GM23338 (cell line): ENCODE results near the gene TAF4. TPM values are rescaled to one million over a fixed set of nuclear protein-coding genes. Genes with fewer than 3 reads are reported as not detected.

ENCODE experiments used
- ATAC-seq: fragments of 200-7000 bp; cut with Tn5 transposase; 3 replicates; pipeline ENCODE4 v1.9.1; 2020
- DNase-seq: peaks from one replicate; pipeline ENCODE4 v3.0.0-alpha.2; 2015; ENCODE audit warnings: low spot score
- H2AFZ ChIP-seq: fragments of 200-600 bp; sonication (generic); 2 replicates; pipeline ENCODE4 v1.8.0; 2016; ENCODE audit warnings: antibody characterized with exemption, mild to moderate bottlenecking, moderate library complexity
- H3F3A ChIP-seq: fragments of 200-600 bp; sonication (generic); replicated peaks from 2 replicates; pipeline ENCODE4 v1.8.0; 2017; ENCODE audit warnings: antibody characterized with exemption, mixed run types, low read depth
- H3K27ac ChIP-seq: fragments of 200-600 bp; sonication (generic); 2 replicates; pipeline ENCODE4 v1.6.1; 2016; ENCODE audit warnings: low read depth
- H3K27me3 ChIP-seq: fragments of 200-600 bp; sonication (generic); 2 replicates; pipeline ENCODE4 v1.8.0; 2016; ENCODE audit warnings: mild to moderate bottlenecking, mixed run types, moderate library complexity; ENCODE audit not compliant: insufficient read depth
- H3K36me3 ChIP-seq: fragments of 200-600 bp; sonication (generic); 2 replicates; pipeline ENCODE4 v1.8.0; 2016; ENCODE audit warnings: mild to moderate bottlenecking; ENCODE audit not compliant: insufficient read depth
- H3K4me1 ChIP-seq: fragments of 200-600 bp; sonication (generic); 2 replicates; pipeline ENCODE4 v1.8.0; 2016; ENCODE audit warnings: mild to moderate bottlenecking, moderate library complexity; ENCODE audit not compliant: insufficient read depth
- H3K4me2 ChIP-seq: fragments of 200-600 bp; sonication (generic); 2 replicates; pipeline ENCODE4 v1.7.1; 2017; ENCODE audit warnings: mixed run types
- H3K4me3 ChIP-seq: fragments of 200-600 bp; sonication (generic); 2 replicates; pipeline ENCODE4 v1.6.1; 2016; ENCODE audit warnings: mixed run types
- H3K79me2 ChIP-seq: fragments of 200-600 bp; sonication (generic); replicated peaks from 2 replicates; pipeline ENCODE4 v1.8.0; 2017; ENCODE audit warnings: mild to moderate bottlenecking; ENCODE audit not compliant: insufficient read depth
- H3K9me2 ChIP-seq: fragments of 200-600 bp; sonication (generic); 2 replicates; pipeline ENCODE4 v1.8.0; 2017; ENCODE audit not compliant: insufficient read depth
- H4K20me1 ChIP-seq: fragments of 200-600 bp; sonication (generic); replicated peaks from 2 replicates; pipeline ENCODE4 v1.8.0; 2017; ENCODE audit warnings: mild to moderate bottlenecking; ENCODE audit not compliant: insufficient read depth
- H3K27ac Mint-ChIP-seq: 2 replicates; pipeline ENCODE4 v1.8.0; 2020; ENCODE audit warnings: inconsistent platforms, mild to moderate bottlenecking, moderate library complexity, mixed read lengths
- H3K27me3 Mint-ChIP-seq: 3 replicates; pipeline ENCODE4 v1.8.0; 2022; ENCODE audit warnings: low read depth, mild to moderate bottlenecking, moderate library complexity, mixed read lengths, inconsistent platforms; ENCODE audit not compliant: insufficient read depth, poor library complexity
- H3K36me3 Mint-ChIP-seq: 3 replicates; pipeline ENCODE4 v1.8.0; 2021; ENCODE audit warnings: low read depth, mild to moderate bottlenecking, inconsistent platforms, moderate library complexity, mixed read lengths
- H3K4me1 Mint-ChIP-seq: 3 replicates; pipeline ENCODE4 v1.8.0; 2020; ENCODE audit warnings: mild to moderate bottlenecking, inconsistent platforms, mixed read lengths
- H3K4me3 Mint-ChIP-seq: 3 replicates; pipeline ENCODE4 v1.8.0; 2021; ENCODE audit warnings: moderate library complexity, mild to moderate bottlenecking, inconsistent platforms, mixed read lengths
- H3K9me3 Mint-ChIP-seq: 3 replicates; pipeline ENCODE4 v1.8.0; 2020; ENCODE audit warnings: moderate library complexity, mild to moderate bottlenecking, inconsistent platforms, mixed read lengths
- POLR2AphosphoS5 ChIP-seq: IDR thresholded peaks from 2 replicates; pipeline ENCODE4 v1.6.1; 2016; ENCODE audit warnings: antibody characterized with exemption, low read depth
- ZNF114 ChIP-seq: fragments of 250-450 bp; sonication (Bioruptor Pico); IDR thresholded peaks from 2 replicates; pipeline ENCODE4 v1.5.0; 2020; ENCODE audit warnings: mild to moderate bottlenecking, moderate library complexity
- polyA plus RNA-seq: library from polyadenylated mRNA; unstranded; fragments of >200 nt; fragmentation: Nextera tagmentation; extraction: Ambion mirVana; gene quantifications from 2 replicates; pipeline ENCODE4 v1.2.1, GENCODE V29; 2016
- total RNA-seq: library from RNA; depleted of rRNA; stranded (reverse); fragments of >200 nt; shearing (Covaris generic); gene quantifications from 2 replicates; pipeline ENCODE4 v1.2.3, GENCODE V29; 2014
- TF ChIP-seq, protein P1 (sequence below): fragments of 250-450 bp; sonication (Bioruptor Pico); IDR thresholded peaks from 2 replicates; pipeline ENCODE4 v1.5.0; 2020; ENCODE audit warnings: mild to moderate bottlenecking, moderate library complexity
- TF ChIP-seq, protein P2 (sequence below): IDR thresholded peaks from one replicate; pipeline ENCODE4 v1.6.1; 2018; ENCODE audit warnings: antibody characterized with exemption; ENCODE audit not compliant: unreplicated experiment
- TF ChIP-seq, protein P3 (sequence below), 2 experiments: fragments of 200-600 bp in 1 of 2; sonication (generic) in 1 of 2; conservative IDR thresholded peaks; 2 replicates each; pipeline versions ENCODE4 v1.5.1 to v1.6.1; 2016 to 2017; ENCODE audit warnings: antibody characterized with exemption in 2 of 2, low read depth in 2 of 2, mild to moderate bottlenecking in 2 of 2, moderate library complexity in 1 of 2

The TAF4 gene
- total and polyA plus RNA-seq, 2 experiments from 2014 or later: 7.2 to 60.0 TPM

DNA sequence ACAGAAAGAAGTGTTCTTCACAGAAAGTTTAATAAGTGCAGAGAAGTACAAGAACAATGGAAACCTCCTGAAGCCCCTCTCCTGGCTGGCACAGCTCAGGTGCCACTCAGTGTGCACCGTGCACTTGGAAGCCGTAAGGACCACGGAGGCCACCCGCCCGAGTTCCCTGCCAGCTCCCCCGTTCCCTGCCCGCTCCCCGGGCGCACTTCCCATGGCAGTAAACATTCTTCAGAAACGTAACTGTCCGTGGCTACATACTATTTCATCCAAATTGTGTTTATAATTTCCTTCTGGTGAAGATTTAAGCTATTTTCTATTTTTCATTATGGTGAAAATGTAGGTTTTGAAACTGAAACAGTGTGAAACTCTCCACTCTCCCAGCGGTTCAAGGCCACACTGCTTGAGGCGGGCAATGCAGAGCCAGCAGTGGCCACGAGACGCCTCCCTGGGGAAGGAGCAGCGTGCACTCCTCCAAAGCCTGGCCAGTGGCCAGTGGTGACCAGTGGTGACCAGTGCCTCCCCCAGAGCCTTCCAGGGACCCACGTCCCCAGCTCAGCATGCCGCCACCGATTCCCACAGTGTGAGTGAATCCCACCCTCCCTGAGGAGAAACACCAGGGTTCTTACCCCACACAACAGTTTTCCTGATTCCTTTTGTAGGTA, 46.4 kb downstream of the TAF4 start (continued):
- TF ChIP-seq, protein P1, sequence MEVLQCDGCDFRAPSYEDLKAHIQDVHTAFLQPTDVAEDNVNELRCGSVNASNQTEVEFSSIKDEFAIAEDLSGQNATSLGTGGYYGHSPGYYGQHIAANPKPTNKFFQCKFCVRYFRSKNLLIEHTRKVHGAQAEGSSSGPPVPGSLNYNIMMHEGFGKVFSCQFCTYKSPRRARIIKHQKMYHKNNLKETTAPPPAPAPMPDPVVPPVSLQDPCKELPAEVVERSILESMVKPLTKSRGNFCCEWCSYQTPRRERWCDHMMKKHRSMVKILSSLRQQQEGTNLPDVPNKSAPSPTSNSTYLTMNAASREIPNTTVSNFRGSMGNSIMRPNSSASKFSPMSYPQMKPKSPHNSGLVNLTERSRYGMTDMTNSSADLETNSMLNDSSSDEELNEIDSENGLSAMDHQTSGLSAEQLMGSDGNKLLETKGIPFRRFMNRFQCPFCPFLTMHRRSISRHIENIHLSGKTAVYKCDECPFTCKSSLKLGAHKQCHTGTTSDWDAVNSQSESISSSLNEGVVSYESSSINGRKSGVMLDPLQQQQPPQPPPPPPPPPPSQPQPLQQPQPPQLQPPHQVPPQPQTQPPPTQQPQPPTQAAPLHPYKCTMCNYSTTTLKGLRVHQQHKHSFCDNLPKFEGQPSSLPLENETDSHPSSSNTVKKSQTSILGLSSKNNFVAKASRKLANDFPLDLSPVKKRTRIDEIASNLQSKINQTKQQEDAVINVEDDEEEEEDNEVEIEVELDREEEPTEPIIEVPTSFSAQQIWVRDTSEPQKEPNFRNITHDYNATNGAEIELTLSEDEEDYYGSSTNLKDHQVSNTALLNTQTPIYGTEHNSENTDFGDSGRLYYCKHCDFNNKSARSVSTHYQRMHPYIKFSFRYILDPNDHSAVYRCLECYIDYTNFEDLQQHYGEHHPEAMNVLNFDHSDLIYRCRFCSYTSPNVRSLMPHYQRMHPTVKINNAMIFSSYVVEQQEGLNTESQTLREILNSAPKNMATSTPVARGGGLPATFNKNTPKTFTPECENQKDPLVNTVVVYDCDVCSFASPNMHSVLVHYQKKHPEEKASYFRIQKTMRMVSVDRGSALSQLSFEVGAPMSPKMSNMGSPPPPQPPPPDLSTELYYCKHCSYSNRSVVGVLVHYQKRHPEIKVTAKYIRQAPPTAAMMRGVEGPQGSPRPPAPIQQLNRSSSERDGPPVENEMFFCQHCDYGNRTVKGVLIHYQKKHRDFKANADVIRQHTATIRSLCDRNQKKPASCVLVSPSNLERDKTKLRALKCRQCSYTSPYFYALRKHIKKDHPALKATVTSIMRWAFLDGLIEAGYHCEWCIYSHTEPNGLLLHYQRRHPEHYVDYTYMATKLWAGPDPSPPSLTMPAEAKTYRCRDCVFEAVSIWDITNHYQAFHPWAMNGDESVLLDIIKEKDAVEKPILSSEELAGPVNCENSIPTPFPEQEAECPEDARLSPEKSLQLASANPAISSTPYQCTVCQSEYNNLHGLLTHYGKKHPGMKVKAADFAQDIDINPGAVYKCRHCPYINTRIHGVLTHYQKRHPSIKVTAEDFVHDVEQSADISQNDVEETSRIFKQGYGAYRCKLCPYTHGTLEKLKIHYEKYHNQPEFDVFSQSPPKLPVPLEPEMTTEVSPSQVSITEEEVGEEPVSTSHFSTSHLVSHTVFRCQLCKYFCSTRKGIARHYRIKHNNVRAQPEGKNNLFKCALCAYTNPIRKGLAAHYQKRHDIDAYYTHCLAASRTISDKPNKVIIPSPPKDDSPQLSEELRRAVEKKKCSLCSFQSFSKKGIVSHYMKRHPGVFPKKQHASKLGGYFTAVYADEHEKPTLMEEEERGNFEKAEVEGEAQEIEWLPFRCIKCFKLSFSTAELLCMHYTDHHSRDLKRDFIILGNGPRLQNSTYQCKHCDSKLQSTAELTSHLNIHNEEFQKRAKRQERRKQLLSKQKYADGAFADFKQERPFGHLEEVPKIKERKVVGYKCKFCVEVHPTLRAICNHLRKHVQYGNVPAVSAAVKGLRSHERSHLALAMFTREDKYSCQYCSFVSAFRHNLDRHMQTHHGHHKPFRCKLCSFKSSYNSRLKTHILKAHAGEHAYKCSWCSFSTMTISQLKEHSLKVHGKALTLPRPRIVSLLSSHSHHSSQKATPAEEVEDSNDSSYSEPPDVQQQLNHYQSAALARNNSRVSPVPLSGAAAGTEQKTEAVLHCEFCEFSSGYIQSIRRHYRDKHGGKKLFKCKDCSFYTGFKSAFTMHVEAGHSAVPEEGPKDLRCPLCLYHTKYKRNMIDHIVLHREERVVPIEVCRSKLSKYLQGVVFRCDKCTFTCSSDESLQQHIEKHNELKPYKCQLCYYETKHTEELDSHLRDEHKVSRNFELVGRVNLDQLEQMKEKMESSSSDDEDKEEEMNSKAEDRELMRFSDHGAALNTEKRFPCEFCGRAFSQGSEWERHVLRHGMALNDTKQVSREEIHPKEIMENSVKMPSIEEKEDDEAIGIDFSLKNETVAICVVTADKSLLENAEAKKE (CRISPR knock-in tag): no peak

DNA sequence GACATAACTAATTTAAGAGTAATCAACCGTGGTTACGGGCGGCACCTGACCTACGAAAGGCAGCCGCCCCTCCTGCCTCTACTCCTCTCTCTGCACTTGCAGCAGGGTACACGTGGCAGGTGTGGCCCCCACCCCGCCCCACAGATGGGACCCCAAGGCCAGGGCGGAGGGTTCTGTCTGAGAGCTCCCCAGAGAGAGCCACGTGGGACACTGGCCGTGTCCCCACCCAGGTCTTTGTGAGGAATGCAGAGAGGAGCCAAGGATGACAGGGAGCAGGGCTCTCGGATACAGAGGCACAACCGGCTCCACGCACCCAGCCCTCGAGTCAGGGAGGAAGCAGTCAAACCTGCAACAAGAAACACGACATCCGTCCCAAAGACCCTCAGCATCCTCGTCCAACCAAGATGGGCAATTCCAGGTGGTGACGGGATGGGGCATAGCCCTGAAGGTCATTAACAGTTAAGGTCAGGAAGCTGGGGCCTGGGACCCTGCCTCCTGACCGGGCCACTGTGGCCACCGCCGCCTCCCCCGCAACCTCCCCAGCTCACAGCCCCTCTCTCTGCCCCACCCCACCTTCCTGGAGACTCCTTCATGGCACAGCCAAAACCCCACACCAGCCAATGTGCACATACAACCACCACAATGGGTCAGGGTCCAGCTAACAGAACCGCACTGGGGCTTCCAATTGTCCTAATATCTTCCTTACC, 47.1 kb downstream of the TAF4 start:
- no peaks in the 10 kb centered on the region for H3K4me1 ChIP-seq
- H2AFZ ChIP-seq: no peak overlapping the region
- no peaks in the 10 kb centered on the region for H3K9me3 Mint-ChIP-seq
- H3K36me3 ChIP-seq: no peaks in the 10 kb centered on the region
- H3K27me3 ChIP-seq: no peaks in the 10 kb centered on the region
- no peak overlapping the region for H3K27ac Mint-ChIP-seq
- H3K79me2 ChIP-seq: peaks cover 93% of the 10 kb centered on the region
- peaks cover 59% of the 10 kb centered on the region for H4K20me1 ChIP-seq
- H3K4me3 Mint-ChIP-seq: no peak overlapping the region
- ATAC-seq: no peak
- H3K4me3 ChIP-seq: no peak overlapping the region
- H3F3A ChIP-seq: no peaks in the 10 kb centered on the region
- DNase-seq: no peak
- H3K27me3 Mint-ChIP-seq: peaks cover 16% of the 10 kb centered on the region
- H3K4me2 ChIP-seq: no peak overlapping the region
- H3K36me3 Mint-ChIP-seq: peaks cover 2% of the 10 kb centered on the region; the same call in 1 of the 3 replicates
- peaks cover 20% of the 10 kb centered on the region for H3K4me1 Mint-ChIP-seq
- no peaks in the 10 kb centered on the region for H3K9me2 ChIP-seq
- peak overlapping the region; percentile 26; the same call in 1 of the 2 replicates for H3K27ac ChIP-seq
- TF ChIP-seq, protein P2, sequence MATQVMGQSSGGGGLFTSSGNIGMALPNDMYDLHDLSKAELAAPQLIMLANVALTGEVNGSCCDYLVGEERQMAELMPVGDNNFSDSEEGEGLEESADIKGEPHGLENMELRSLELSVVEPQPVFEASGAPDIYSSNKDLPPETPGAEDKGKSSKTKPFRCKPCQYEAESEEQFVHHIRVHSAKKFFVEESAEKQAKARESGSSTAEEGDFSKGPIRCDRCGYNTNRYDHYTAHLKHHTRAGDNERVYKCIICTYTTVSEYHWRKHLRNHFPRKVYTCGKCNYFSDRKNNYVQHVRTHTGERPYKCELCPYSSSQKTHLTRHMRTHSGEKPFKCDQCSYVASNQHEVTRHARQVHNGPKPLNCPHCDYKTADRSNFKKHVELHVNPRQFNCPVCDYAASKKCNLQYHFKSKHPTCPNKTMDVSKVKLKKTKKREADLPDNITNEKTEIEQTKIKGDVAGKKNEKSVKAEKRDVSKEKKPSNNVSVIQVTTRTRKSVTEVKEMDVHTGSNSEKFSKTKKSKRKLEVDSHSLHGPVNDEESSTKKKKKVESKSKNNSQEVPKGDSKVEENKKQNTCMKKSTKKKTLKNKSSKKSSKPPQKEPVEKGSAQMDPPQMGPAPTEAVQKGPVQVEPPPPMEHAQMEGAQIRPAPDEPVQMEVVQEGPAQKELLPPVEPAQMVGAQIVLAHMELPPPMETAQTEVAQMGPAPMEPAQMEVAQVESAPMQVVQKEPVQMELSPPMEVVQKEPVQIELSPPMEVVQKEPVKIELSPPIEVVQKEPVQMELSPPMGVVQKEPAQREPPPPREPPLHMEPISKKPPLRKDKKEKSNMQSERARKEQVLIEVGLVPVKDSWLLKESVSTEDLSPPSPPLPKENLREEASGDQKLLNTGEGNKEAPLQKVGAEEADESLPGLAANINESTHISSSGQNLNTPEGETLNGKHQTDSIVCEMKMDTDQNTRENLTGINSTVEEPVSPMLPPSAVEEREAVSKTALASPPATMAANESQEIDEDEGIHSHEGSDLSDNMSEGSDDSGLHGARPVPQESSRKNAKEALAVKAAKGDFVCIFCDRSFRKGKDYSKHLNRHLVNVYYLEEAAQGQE: no peak
- TF ChIP-seq, protein P3, sequence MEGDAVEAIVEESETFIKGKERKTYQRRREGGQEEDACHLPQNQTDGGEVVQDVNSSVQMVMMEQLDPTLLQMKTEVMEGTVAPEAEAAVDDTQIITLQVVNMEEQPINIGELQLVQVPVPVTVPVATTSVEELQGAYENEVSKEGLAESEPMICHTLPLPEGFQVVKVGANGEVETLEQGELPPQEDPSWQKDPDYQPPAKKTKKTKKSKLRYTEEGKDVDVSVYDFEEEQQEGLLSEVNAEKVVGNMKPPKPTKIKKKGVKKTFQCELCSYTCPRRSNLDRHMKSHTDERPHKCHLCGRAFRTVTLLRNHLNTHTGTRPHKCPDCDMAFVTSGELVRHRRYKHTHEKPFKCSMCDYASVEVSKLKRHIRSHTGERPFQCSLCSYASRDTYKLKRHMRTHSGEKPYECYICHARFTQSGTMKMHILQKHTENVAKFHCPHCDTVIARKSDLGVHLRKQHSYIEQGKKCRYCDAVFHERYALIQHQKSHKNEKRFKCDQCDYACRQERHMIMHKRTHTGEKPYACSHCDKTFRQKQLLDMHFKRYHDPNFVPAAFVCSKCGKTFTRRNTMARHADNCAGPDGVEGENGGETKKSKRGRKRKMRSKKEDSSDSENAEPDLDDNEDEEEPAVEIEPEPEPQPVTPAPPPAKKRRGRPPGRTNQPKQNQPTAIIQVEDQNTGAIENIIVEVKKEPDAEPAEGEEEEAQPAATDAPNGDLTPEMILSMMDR (conservative IDR thresholded peaks at IDR 0.05; ENCODE audit: low read depth in 2 of 2): no peak
- no peak for TF ChIP-seq POLR2AphosphoS5
- no peak for TF ChIP-seq ZNF114
